ENCODE data around the gene PUS10.
A peak's percentile ranks its signal among the peaks of the same experiment; 100 is the strongest.
"Not testable (repeated sequence)": the region's sequence is repeated elsewhere in the genome, so short reads cannot be mapped to it uniquely, and the experiment has no call there.

The PUS10 gene

GRCh38 chr2:61017556-61018317, at the start of gene PUS10, which contains the start of gene PEX13:
TSS of gene PUS10 (minus strand) at chr2:61018255. CDS start at chr2:61011890, 6,365 bp downstream.
TSS of gene PEX13 (plus strand) at chr2:61017720. CDS start at chr2:61017760, 40 bp downstream.
- DNase-seq (ENCODE audit: low read depth) = peak; percentile 53

- DNase-seq (ENCODE audit: low read depth) = peak; percentile 77
Measured at GRCh38 chr2:61065714-61066709, 48.0 kb upstream of the PUS10 start, which contains the start of gene SANBR. TSS of gene SANBR (plus strand) at chr2:61065871. CDS start at chr2:61070351, 4,480 bp downstream.

- no peak for DNase-seq (ENCODE audit: low read depth)
Measured at GRCh38 chr2:61059382-61059781, 41.3 kb upstream of the PUS10 start.

- no peak for DNase-seq (ENCODE audit: low read depth)
Measured at GRCh38 chr2:61057562-61057961, 39.5 kb upstream of the PUS10 start.

- DNase-seq (ENCODE audit: low read depth) = no peak
Measured at GRCh38 chr2:61055557-61055956, 37.5 kb upstream of the PUS10 start.

- DNase-seq (ENCODE audit: low read depth) = no peak
Measured at GRCh38 chr2:61045999-61046398, 27.9 kb upstream of the PUS10 start.

- DNase-seq (ENCODE audit: low read depth) = no peak
Measured at GRCh38 chr2:61045226-61045625, 27.2 kb upstream of the PUS10 start.

- no peak for DNase-seq (ENCODE audit: low read depth)
Measured at GRCh38 chr2:61044636-61045035, 26.6 kb upstream of the PUS10 start.

- DNase-seq (ENCODE audit: low read depth) = no peak
Measured at GRCh38 chr2:61042807-61043206, 24.8 kb upstream of the PUS10 start.

- not testable (repeated sequence) for DNase-seq (ENCODE audit: low read depth)
Measured at GRCh38 chr2:61036643-61037042, 18.6 kb upstream of the PUS10 start.

GRCh38 chr2:61034592-61034991, 16.5 kb upstream of the PUS10 start:
- DNase-seq (ENCODE audit: low read depth) = not testable (repeated sequence)

- no peak for DNase-seq (ENCODE audit: low read depth)
Measured at GRCh38 chr2:61029533-61029932, 11.5 kb upstream of the PUS10 start.

GRCh38 chr2:61023670-61024069, 5.6 kb upstream of the PUS10 start:
- DNase-seq (ENCODE audit: low read depth) = no peak

- DNase-seq (ENCODE audit: low read depth) = no peak
Measured at GRCh38 chr2:61021228-61021660, 3.2 kb upstream of the PUS10 start.

- no peak for DNase-seq (ENCODE audit: low read depth)
Measured at GRCh38 chr2:61018798-61019197, 743 bp upstream of the PUS10 start.

GRCh38 chr2:61018318-61018755, 282 bp upstream of the PUS10 start:
- no peak for DNase-seq (ENCODE audit: low read depth)

- peak; percentile 66 for DNase-seq (ENCODE audit: low read depth)
Measured at GRCh38 chr2:61017003-61017555, 976 bp downstream of the PUS10 start.

GRCh38 chr2:61016392-61017002, 1.6 kb downstream of the PUS10 start:
- DNase-seq (ENCODE audit: low read depth) = peak; percentile 15

- no peak for DNase-seq (ENCODE audit: low read depth)
Measured at GRCh38 chr2:61015976-61016375, 2.1 kb downstream of the PUS10 start.

GRCh38 chr2:61014763-61015162, 3.3 kb downstream of the PUS10 start:
- DNase-seq (ENCODE audit: low read depth) = no peak

- no peak for DNase-seq (ENCODE audit: low read depth)
Measured at GRCh38 chr2:61013382-61013781, 4.7 kb downstream of the PUS10 start.

GRCh38 chr2:61012303-61012702, 5.8 kb downstream of the PUS10 start:
- DNase-seq (ENCODE audit: low read depth) = not testable (repeated sequence)

Measured in activated T-cell treated with anti-CD3 and anti-CD28 coated beads for 24 hours (primary cell).